IMR-90 (cell line): Measurements from ENCODE around the gene STIM1. TPM values are rescaled to one million over a fixed set of nuclear protein-coding genes. Genes with fewer than 3 reads are reported as not detected.

Experiments
- ATAC-seq: fragments of 200-7000 bp; cut with Tn5 transposase; 2 replicates; pipeline ENCODE4 v1.9.1; 2020; ENCODE audit warnings: low read depth, mild to moderate bottlenecking, moderate library complexity
- BruUV-seq: library from RNA; stranded (reverse); fragments of 400-500 nt; replicated peaks from 2 replicates; lab custom pipeline; 2021; lab: Mats Ljungman, UMichigan
- CTCF ChIA-PET: fragments of 300-600 bp; formaldehyde crosslinking; extraction: SDS; loops from one replicate; lab custom pipeline; 2021; ENCODE audit warnings: antibody characterized with exemption; lab: Yijun Ruan, JAX
- POLR2A ChIA-PET: fragments of 300-600 bp; sonication (Branson Sonifier 250); formaldehyde crosslinking; loops from one replicate; lab custom pipeline; 2022; ENCODE audit warnings: antibody characterized with exemption; ENCODE audit not compliant: unreplicated experiment; lab: Charles Lee
- DNase-seq: peaks from one replicate; pipeline ENCODE4 v3.0.0; 2013
- H2AFZ ChIP-seq: replicated peaks from 2 replicates; pipeline ENCODE3; 2013; ENCODE audit warnings: low read length, mild to moderate bottlenecking; ENCODE audit not compliant: poor library complexity
- H2AK5ac ChIP-seq: 2 replicates; pipeline ENCODE4 v1.6.1; 2013; ENCODE audit warnings: low read depth, low read length, inconsistent platforms
- H2AK9ac ChIP-seq: replicated peaks from 2 replicates; pipeline ENCODE3; 2013; ENCODE audit warnings: mild to moderate bottlenecking, low read depth, low read length, moderate library complexity; ENCODE audit not compliant: poor library complexity
- H2BK120ac ChIP-seq: 2 replicates; pipeline ENCODE4 v1.6.1; 2013; ENCODE audit warnings: low read depth, low read length, inconsistent platforms
- H2BK15ac ChIP-seq: 3 replicates; pipeline ENCODE4 v1.6.1; 2013; ENCODE audit warnings: low read depth, low read length, inconsistent platforms
- H2BK20ac ChIP-seq: 2 replicates; pipeline ENCODE4 v1.6.1; 2013; ENCODE audit warnings: low read depth, mild to moderate bottlenecking, inconsistent platforms, low read length, moderate library complexity
- H2BK5ac ChIP-seq: 2 replicates; pipeline ENCODE4 v1.6.1; 2013; ENCODE audit warnings: mild to moderate bottlenecking, low read depth, low read length, inconsistent platforms; ENCODE audit not compliant: poor library complexity, severe bottlenecking
- H3K14ac ChIP-seq: replicated peaks from 2 replicates; pipeline ENCODE4 v1.6.1; 2013; ENCODE audit warnings: low read depth, low read length, inconsistent platforms
- H3K18ac ChIP-seq: 2 replicates; pipeline ENCODE4 v1.6.1; 2013; ENCODE audit warnings: low read depth, low read length, control low read depth
- H3K23ac ChIP-seq: 2 replicates; pipeline ENCODE4 v1.6.1; 2013; ENCODE audit warnings: low read depth, low read length, inconsistent platforms
- H3K27ac ChIP-seq: 2 replicates; pipeline ENCODE4 v1.5.1; 2013; ENCODE audit warnings: mild to moderate bottlenecking, control low read depth, low read length; ENCODE audit not compliant: insufficient read depth
- H3K27me3 ChIP-seq: 2 replicates; pipeline ENCODE4 v1.6.1; 2013; ENCODE audit warnings: low read length; ENCODE audit not compliant: control insufficient read depth, insufficient read depth
- H3K36me3 ChIP-seq: 2 replicates; pipeline ENCODE4 v1.6.1; 2013; ENCODE audit warnings: low read length, mixed read lengths; ENCODE audit not compliant: control insufficient read depth, insufficient read depth
- H3K4ac ChIP-seq: 2 replicates; pipeline ENCODE4 v1.6.1; 2013; ENCODE audit warnings: low read depth, low read length, inconsistent platforms
- H3K4me1 ChIP-seq: 2 replicates; pipeline ENCODE4 v1.6.1; 2013; ENCODE audit warnings: low read length, mixed read lengths; ENCODE audit not compliant: control insufficient read depth, insufficient read depth
- H3K4me2 ChIP-seq: 2 replicates; pipeline ENCODE4 v1.6.1; 2013; ENCODE audit warnings: low read depth, mild to moderate bottlenecking, control low read depth, low read length, moderate library complexity
- H3K4me3 ChIP-seq: 2 replicates; pipeline ENCODE4 v1.5.1; 2013; ENCODE audit warnings: low read depth, mild to moderate bottlenecking, control low read depth, low read length, moderate library complexity; ENCODE audit not compliant: insufficient read depth
- H3K56ac ChIP-seq: 2 replicates; pipeline ENCODE4 v1.6.1; 2013; ENCODE audit warnings: low read length, inconsistent platforms; ENCODE audit not compliant: insufficient read depth; ENCODE audit errors: extremely low read depth
- H3K79me1 ChIP-seq, 2 experiments: 2 replicates each; pipeline ENCODE4 v1.6.1; 2013; ENCODE audit warnings: low read length in 2 of 2, inconsistent platforms in 1 of 2, low read depth in 1 of 2
- H3K9ac ChIP-seq: 2 replicates; pipeline ENCODE4 v1.6.1; 2013; ENCODE audit warnings: low read depth, low read length, control low read depth
- H3K9me1 ChIP-seq: 2 replicates; pipeline ENCODE4 v1.6.1; 2013; ENCODE audit warnings: low read length, inconsistent platforms; ENCODE audit not compliant: insufficient read depth
- H3K9me3 ChIP-seq: 2 replicates; pipeline ENCODE4 v1.6.1; 2013; ENCODE audit warnings: low read length; ENCODE audit not compliant: control insufficient read depth, insufficient read depth
- H4K20me1 ChIP-seq: 2 replicates; pipeline ENCODE4 v1.6.1; 2013; ENCODE audit warnings: low read length, inconsistent platforms; ENCODE audit not compliant: insufficient read depth
- H4K5ac ChIP-seq: 2 replicates; pipeline ENCODE4 v1.6.1; 2013; ENCODE audit warnings: mild to moderate bottlenecking, low read depth, low read length, control low read depth
- H4K8ac ChIP-seq, 2 experiments: 2 replicates each; pipeline ENCODE4 v1.6.1; 2013; ENCODE audit warnings: low read depth in 2 of 2, low read length in 2 of 2, control low read depth in 1 of 2, inconsistent platforms in 1 of 2
- H4K91ac ChIP-seq: 2 replicates; pipeline ENCODE4 v1.6.1; 2013; ENCODE audit warnings: low read depth, low read length, inconsistent platforms; ENCODE audit not compliant: insufficient read depth
- CEBPB ChIP-seq: IDR thresholded peaks from 2 replicates; pipeline ENCODE4 v1.6.1; 2012; ENCODE audit warnings: low read depth, low read length, improper control_type of control experiment
- CHD1 ChIP-seq: IDR thresholded peaks from 2 replicates; pipeline ENCODE4 v1.6.1; 2012; ENCODE audit warnings: low read depth, low read length, improper control_type of control experiment
- FOS ChIP-seq: fragments of 150-350 bp; IDR thresholded peaks from 2 replicates; pipeline ENCODE4 v1.6.1; 2016; ENCODE audit warnings: low read depth, low read length
- MAFK ChIP-seq: IDR thresholded peaks from 2 replicates; pipeline ENCODE4 v1.6.1; 2012; ENCODE audit warnings: low read depth, low read length, improper control_type of control experiment
- MAZ ChIP-seq: IDR thresholded peaks from 2 replicates; pipeline ENCODE4 v1.6.1; 2012; ENCODE audit warnings: low read depth, mild to moderate bottlenecking, low read length, improper control_type of control experiment, moderate library complexity, borderline replicate concordance
- POLR2A ChIP-seq: IDR thresholded peaks from 2 replicates; pipeline ENCODE4 v1.6.1; 2012; ENCODE audit warnings: mild to moderate bottlenecking, low read depth, low read length
- WGBS, 2 experiments: methylation state at CpG; one replicate each; pipeline versions ENCODE4 v1.1.5 to v1.1.7; 2013; ENCODE audit warnings: missing lambda C conversion rate in 2 of 2; ENCODE audit not compliant: insufficient read length in 1 of 2; ENCODE audit errors: extremely low coverage in 2 of 2; 5-methylcytosine and 5-hydroxymethylcytosine counted together
- dilution Hi-C: fragments of 300-500 bp; cut with HindIII; formaldehyde crosslinking; loops from one replicate; pipeline ENCODE4 v1.14.3; 2018; ENCODE audit warnings: low sequenced_read_pairs; ENCODE audit not compliant: unreplicated experiment
- in situ Hi-C: fragments of 300-500 bp; cut with MboI; formaldehyde crosslinking; loops from 3 replicates; pipeline ENCODE4 v1.14.3; 2019; ENCODE audit warnings: low sequenced_read_pairs, inconsistent platforms, mixed read lengths
- intact Hi-C: fragments of 100-400 bp; cut with micrococcal nuclease; formaldehyde crosslinking; loops from 2 replicates; pipeline ENCODE4 v1.10.0; 2022
- polyA plus RNA-seq, 3 experiments: library from polyadenylated mRNA; depleted of rRNA; stranded (reverse); fragments of >200 nt; gene quantifications; 2 replicates each; pipeline ENCODE4 v1.2.3, GENCODE V29; 2012; ENCODE audit warnings: low replicate concordance in 1 of 3
- total RNA-seq: library from RNA; depleted of rRNA; stranded (reverse); fragments of >200 nt; gene quantifications from 2 replicates; pipeline ENCODE4 v1.2.3, GENCODE V29; 2012
- TF ChIP-seq, protein P1 (sequence below): fragments of 150-350 bp; IDR thresholded peaks from 2 replicates; pipeline ENCODE4 v1.6.1; 2017; ENCODE audit warnings: mild to moderate bottlenecking, antibody characterized with exemption, low read length, low read depth
- TF ChIP-seq, protein P2 (sequence below): conservative IDR thresholded peaks from 2 replicates; pipeline ENCODE4 v1.5.1; 2012; ENCODE audit warnings: mild to moderate bottlenecking, low read depth, low read length, improper control_type of control experiment
- TF ChIP-seq, protein P3 (sequence below): fragments of 150-350 bp; IDR thresholded peaks from 2 replicates; pipeline ENCODE4 v1.6.1; 2016; ENCODE audit warnings: low read depth, mild to moderate bottlenecking, low read length, moderate library complexity, borderline replicate concordance

STIM1 gene
- total and polyA plus RNA-seq, 2 of the 4 experiments (the other 2 are of a cell fraction) = 17.9 to 23.0 TPM

DNA sequence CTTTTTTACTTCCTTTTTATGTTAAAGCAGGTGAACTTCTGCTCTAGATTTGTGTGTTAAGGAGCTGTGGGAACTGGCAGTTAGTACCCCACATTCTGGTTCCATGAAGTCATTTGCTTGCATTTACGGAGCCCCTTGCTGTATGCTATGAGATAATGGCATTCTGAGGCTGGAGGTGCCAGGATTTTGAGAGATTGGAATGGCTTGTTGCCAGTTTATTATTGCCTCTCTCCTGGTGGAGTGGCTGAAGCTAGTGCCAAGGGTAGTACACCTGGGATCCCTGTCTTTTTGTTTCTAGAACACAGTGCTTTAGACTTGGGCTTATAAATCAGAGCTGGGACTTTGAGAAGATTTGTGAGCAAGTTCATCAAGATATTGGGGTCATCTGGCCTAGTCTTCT lies 73.8 kb downstream of the STIM1 start:
- peaks cover 8% of the 10 kb centered on the region; the same call in 1 of the 2 replicates for H3K9me1 ChIP-seq
- in situ Hi-C loops = no loop called here

More for the DNA sequence above, 73.8 kb downstream of the STIM1 start:
- WGBS, 2 experiments = no CpG with 5 or more reads among the region's 1 CpG
- DNase-seq (peak; percentile 49), ATAC-seq (no peak)
- Histone ChIP-seq H4K5ac (no peak overlapping the region), H3K79me1 (peaks cover 22 to 24% of the 10 kb centered on the region in 2 experiments), H3K4me2 (no peak overlapping the region), H3K18ac (no peak overlapping the region), H3K23ac (no peak overlapping the region), H2AK5ac (no peak overlapping the region), H3K27ac (no peak overlapping the region), H2BK15ac (no peak overlapping the region), H3K36me3 (no peaks in the 10 kb centered on the region), H2BK20ac (no peak overlapping the region), H3K14ac (0 out of 2 replicates have a peak overlapping the region, but pooled peaks have one; percentile 45), H3K4me3 (no peak overlapping the region), H3K4me1 (peaks cover 8% of the 10 kb centered on the region), H2BK5ac (no peak overlapping the region), H3K9ac (no peak overlapping the region), H4K20me1 (no peaks in the 10 kb centered on the region), H2AFZ (no peak overlapping the region), H4K8ac (no peak overlapping the region), H2BK120ac (no peak overlapping the region), H2AK9ac (no peak overlapping the region), H3K4ac (0 out of 2 replicates have a peak overlapping the region, but pooled peaks have one; percentile 4), H3K9me3 (no peaks in the 10 kb centered on the region), H3K27me3 (no peaks in the 10 kb centered on the region), H3K56ac (no peak overlapping the region), H4K91ac (no peak overlapping the region)
- ChIA-PET POLR2A (no interaction called here), CTCF (no interaction called here)
- TF ChIP-seq CEBPB = no peak
- no peak for TF ChIP-seq MAFK
- TF ChIP-seq CHD1 = no peak
- TF ChIP-seq, protein P1, sequence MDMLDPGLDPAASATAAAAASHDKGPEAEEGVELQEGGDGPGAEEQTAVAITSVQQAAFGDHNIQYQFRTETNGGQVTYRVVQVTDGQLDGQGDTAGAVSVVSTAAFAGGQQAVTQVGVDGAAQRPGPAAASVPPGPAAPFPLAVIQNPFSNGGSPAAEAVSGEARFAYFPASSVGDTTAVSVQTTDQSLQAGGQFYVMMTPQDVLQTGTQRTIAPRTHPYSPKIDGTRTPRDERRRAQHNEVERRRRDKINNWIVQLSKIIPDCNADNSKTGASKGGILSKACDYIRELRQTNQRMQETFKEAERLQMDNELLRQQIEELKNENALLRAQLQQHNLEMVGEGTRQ = no peak
- TF ChIP-seq, protein P2, sequence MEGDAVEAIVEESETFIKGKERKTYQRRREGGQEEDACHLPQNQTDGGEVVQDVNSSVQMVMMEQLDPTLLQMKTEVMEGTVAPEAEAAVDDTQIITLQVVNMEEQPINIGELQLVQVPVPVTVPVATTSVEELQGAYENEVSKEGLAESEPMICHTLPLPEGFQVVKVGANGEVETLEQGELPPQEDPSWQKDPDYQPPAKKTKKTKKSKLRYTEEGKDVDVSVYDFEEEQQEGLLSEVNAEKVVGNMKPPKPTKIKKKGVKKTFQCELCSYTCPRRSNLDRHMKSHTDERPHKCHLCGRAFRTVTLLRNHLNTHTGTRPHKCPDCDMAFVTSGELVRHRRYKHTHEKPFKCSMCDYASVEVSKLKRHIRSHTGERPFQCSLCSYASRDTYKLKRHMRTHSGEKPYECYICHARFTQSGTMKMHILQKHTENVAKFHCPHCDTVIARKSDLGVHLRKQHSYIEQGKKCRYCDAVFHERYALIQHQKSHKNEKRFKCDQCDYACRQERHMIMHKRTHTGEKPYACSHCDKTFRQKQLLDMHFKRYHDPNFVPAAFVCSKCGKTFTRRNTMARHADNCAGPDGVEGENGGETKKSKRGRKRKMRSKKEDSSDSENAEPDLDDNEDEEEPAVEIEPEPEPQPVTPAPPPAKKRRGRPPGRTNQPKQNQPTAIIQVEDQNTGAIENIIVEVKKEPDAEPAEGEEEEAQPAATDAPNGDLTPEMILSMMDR = no peak
- TF ChIP-seq POLR2A = no peak
- TF ChIP-seq FOS = no peak
- TF ChIP-seq, protein P3, sequence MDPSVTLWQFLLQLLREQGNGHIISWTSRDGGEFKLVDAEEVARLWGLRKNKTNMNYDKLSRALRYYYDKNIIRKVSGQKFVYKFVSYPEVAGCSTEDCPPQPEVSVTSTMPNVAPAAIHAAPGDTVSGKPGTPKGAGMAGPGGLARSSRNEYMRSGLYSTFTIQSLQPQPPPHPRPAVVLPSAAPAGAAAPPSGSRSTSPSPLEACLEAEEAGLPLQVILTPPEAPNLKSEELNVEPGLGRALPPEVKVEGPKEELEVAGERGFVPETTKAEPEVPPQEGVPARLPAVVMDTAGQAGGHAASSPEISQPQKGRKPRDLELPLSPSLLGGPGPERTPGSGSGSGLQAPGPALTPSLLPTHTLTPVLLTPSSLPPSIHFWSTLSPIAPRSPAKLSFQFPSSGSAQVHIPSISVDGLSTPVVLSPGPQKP = no peak
- TF ChIP-seq MAZ = no peak
- intact Hi-C loops (loop anchor here (1.0 kb wide), 1 partner anchor 43 kb away; no protein-coding TSS in a partner anchor), dilution Hi-C loops (no loop called here)
- BruUV-seq = no TSS peak
